Liver (tissue), 2 donors: ENCODE data around the gene ZSCAN25.

Experiments
- CTCF ChIP-seq: fragments of 150-350 bp; IDR thresholded peaks from 2 replicates; pipeline ENCODE4 v1.5.1; 2017; ENCODE audit warnings: improper control_type of control experiment, low read depth, low read length; ENCODE audit not compliant: missing input control
- TF ChIP-seq, protein P1 (sequence below): IDR thresholded peaks from 2 replicates; pipeline ENCODE4 v1.6.1; 2016; ENCODE audit warnings: antibody characterized with exemption, mild to moderate bottlenecking
- donor health status: healthy.

- no peak for TF ChIP-seq CTCF
- TF ChIP-seq, protein P1, sequence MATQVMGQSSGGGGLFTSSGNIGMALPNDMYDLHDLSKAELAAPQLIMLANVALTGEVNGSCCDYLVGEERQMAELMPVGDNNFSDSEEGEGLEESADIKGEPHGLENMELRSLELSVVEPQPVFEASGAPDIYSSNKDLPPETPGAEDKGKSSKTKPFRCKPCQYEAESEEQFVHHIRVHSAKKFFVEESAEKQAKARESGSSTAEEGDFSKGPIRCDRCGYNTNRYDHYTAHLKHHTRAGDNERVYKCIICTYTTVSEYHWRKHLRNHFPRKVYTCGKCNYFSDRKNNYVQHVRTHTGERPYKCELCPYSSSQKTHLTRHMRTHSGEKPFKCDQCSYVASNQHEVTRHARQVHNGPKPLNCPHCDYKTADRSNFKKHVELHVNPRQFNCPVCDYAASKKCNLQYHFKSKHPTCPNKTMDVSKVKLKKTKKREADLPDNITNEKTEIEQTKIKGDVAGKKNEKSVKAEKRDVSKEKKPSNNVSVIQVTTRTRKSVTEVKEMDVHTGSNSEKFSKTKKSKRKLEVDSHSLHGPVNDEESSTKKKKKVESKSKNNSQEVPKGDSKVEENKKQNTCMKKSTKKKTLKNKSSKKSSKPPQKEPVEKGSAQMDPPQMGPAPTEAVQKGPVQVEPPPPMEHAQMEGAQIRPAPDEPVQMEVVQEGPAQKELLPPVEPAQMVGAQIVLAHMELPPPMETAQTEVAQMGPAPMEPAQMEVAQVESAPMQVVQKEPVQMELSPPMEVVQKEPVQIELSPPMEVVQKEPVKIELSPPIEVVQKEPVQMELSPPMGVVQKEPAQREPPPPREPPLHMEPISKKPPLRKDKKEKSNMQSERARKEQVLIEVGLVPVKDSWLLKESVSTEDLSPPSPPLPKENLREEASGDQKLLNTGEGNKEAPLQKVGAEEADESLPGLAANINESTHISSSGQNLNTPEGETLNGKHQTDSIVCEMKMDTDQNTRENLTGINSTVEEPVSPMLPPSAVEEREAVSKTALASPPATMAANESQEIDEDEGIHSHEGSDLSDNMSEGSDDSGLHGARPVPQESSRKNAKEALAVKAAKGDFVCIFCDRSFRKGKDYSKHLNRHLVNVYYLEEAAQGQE = no peak
Measured at GRCh38 chr7:99677648-99678045, 60.9 kb downstream of the ZSCAN25 start.
